ENCODE data around the gene STIL.

DNA sequence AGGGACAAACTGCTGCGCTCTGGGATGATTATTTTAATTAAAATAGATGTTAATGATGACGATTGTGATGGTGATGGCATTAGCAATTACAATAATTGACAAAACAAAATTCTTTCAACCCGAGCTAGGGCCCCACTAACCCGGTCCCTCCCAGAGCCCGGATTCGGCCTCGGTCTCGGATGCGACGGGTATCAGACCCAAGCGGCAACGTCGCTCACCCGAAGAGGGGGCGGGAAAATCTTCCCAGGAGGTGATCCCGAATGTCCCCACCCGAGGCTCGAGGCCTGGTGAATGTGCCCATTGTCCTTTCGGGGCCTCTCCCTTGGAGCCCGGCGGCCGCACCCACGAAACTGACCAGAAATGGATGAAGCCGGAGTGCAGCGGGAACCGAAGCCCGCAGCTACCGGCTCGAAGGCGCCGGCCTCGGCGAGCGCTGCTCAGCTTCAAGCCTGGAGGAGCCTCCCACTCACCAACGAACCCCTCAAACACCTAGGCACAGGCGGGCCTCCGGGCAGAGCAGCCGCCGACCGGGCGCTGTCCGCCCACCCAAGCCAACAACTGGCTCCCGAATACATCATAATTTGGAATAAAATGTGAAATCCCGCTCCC is 83.2 kb downstream of the STIL start:
- TF ChIP-seq CTCF (IDR thresholded peaks at IDR 0.05) (no peak), POLR2A (IDR thresholded peaks at IDR 0.05) (no peak)
